ENCODE data around the gene CRISPLD2. TPM values are rescaled to one million over a fixed set of nuclear protein-coding genes. Genes with fewer than 3 reads are reported as not detected.

CRISPLD2 gene
- total RNA-seq, 1 donor: 44.0 TPM

DNA sequence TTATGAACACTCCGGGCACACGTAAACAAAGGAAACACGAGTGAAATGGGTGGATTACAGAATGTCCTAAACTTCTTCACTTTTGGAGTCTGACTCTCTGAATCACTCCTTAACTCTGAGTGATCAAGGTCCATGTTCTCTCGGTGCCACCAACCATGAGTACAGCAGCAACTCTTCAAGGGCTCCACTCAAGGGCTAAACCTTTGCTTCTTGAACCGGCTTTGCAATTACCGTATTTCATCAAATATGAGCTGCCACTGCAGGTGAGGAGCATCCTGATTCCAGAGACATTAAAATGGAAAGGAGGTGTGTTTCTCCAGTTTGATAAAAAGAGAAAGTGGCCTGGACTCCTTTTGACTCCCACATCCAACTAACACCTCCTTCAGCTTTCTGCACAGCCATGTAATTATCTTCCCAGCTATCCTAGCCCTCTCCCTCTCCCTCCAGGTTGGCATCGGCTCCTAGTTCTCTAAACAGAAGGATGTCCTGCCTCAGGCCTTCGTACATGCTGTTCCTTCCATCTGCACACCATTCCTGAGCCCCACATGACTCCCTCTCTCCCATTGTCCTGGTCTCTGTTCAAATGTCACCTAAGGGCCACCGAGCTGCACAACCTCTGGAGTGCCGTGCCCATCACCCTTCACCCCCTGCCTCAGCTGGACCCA lies 130.1 kb downstream of the CRISPLD2 start:
- DNase-seq (ENCODE audit: low read depth): no peak

GRCh38 chr16:84950906-84951305 lies 131.1 kb downstream of the CRISPLD2 start:
- no peak for DNase-seq (ENCODE audit: low read depth)
- TF ChIP-seq, protein P1, sequence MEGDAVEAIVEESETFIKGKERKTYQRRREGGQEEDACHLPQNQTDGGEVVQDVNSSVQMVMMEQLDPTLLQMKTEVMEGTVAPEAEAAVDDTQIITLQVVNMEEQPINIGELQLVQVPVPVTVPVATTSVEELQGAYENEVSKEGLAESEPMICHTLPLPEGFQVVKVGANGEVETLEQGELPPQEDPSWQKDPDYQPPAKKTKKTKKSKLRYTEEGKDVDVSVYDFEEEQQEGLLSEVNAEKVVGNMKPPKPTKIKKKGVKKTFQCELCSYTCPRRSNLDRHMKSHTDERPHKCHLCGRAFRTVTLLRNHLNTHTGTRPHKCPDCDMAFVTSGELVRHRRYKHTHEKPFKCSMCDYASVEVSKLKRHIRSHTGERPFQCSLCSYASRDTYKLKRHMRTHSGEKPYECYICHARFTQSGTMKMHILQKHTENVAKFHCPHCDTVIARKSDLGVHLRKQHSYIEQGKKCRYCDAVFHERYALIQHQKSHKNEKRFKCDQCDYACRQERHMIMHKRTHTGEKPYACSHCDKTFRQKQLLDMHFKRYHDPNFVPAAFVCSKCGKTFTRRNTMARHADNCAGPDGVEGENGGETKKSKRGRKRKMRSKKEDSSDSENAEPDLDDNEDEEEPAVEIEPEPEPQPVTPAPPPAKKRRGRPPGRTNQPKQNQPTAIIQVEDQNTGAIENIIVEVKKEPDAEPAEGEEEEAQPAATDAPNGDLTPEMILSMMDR (IDR thresholded peaks at IDR 0.05; ENCODE audit: insufficient read depth, low read depth, low read length): peak; percentile 22
- H3K4me3 ChIP-seq (ENCODE audit: low read depth, low read length): no peak overlapping the region

More for the DNA sequence above, 130.1 kb downstream of the CRISPLD2 start:
- TF ChIP-seq, protein P1 (IDR thresholded peaks at IDR 0.05; ENCODE audit: insufficient read depth, low read depth, low read length): no peak
- no peak overlapping the region for H3K4me3 ChIP-seq (ENCODE audit: low read depth, low read length)

DNA sequence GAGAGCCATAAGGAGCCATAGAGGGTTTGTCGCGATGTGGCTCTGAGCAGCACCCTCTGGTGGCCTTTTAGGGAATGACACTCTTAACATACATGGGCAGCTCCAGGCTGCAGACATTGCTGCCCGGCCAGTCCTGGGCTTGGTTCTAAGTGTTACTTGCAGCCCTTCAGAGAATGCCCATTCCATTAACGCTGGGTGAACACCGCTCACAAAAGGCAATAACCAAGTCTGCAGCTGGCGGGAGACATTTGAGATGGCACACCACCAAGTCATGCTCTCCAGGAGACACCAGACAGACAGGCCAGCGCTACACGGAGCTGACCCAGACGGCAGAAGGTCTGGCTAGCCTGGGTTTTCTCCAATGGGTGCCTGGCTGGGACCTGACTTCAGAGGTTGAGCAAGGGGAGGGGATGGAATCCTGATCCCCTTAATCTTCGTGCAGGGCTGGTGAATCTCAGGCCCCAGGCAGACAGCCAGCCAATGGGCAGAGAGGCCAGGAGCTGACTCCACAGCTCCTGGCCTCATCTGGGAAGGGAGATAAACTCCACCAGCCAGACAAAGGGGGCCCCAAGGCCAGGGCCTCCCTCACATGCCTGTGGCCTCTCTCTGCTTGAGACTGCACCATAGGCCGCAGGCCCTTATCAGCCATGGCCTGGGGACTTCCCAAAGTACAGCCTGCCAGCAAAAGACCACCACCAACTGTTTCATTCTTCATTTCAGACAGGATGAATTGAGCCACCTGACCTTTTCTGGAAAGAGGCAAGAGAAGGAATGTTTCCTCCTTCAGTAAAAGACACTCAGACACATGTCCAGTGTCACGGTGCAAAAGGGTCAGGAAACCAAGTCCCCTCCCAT lies 132.8 kb downstream of the CRISPLD2 start:
- H3K4me3 ChIP-seq (ENCODE audit: low read depth, low read length): no peak overlapping the region
- peak; percentile 99 for DNase-seq (ENCODE audit: low read depth)
- TF ChIP-seq, protein P1 (IDR thresholded peaks at IDR 0.05; ENCODE audit: insufficient read depth, low read depth, low read length): peak; percentile 89

GRCh38 chr16:84953190-84953746 lies 133.5 kb downstream of the CRISPLD2 start:
- TF ChIP-seq, protein P1 (IDR thresholded peaks at IDR 0.05; ENCODE audit: insufficient read depth, low read depth, low read length): no peak
- H3K4me3 ChIP-seq (ENCODE audit: low read depth, low read length): no peak overlapping the region
- DNase-seq (ENCODE audit: low read depth): no peak

DNA sequence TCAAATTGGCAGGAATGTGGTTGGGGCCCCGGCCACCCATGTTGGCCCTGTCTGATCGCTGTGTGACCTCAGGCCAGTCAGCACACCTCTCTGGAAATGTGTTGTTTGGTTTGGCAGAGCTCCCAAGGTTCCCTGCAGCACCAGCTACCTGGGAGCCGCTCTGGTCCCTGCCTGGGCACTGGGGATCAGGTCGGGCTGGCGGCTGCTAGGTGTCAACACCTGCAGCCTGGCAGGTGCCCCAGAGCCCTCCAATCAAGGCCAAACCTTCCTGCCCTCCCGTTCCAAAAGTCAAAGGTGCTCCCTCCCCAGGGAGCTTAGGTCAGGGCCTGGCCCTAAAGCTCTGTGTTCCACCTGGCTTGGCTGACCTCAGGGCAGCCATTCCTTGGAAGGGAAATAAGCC lies 135.6 kb downstream of the CRISPLD2 start:
- H3K4me3 ChIP-seq (ENCODE audit: low read depth, low read length): no peak overlapping the region
- TF ChIP-seq, protein P1 (IDR thresholded peaks at IDR 0.05; ENCODE audit: insufficient read depth, low read depth, low read length): no peak
- no peak for DNase-seq (ENCODE audit: low read depth)

- no peak overlapping the region for H3K4me3 ChIP-seq (ENCODE audit: low read depth, low read length)
- TF ChIP-seq, protein P1 (IDR thresholded peaks at IDR 0.05; ENCODE audit: insufficient read depth, low read depth, low read length): no peak
- no peak for DNase-seq (ENCODE audit: low read depth)
These were observed 137.4 kb downstream of the CRISPLD2 start for GRCh38 chr16:84957192-84957591.
